HG02973 (cell line): ENCODE results near the gene CCR7.
A peak's percentile ranks its signal among the peaks of the same experiment; 100 is the strongest.

Source experiments
- ATAC-seq: cut with Tn5 transposase; IDR thresholded peaks from one replicate; pipeline ENCODE4 v1.9.1; 2021; ENCODE audit warnings: moderate library complexity; ENCODE audit not compliant: unreplicated experiment

Gene CCR7

DNA sequence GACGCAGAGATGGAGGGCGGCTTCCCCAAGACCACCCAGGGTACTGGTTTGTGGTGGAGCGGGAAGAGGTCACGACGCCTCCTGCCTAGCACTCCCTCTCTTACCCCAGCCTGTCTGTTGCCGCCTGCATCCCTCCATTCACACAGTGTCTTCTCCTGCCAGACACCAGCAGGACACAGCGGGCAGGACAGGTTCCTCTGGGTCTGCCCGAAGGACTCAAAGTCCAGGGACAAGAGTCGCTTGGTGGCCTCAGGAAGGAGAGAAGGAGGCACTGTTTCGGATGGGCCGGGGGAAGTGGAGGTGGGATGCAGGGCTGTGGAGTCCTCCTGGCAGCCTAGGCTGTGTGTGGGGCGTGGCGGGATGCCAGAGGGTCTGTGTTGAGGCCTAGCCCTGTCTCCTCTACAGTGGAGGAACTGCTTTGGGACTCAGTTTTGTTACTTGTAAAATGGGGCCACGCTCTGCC, 44.2 kb downstream of the CCR7 start:
- ATAC-seq = no peak

DNA sequence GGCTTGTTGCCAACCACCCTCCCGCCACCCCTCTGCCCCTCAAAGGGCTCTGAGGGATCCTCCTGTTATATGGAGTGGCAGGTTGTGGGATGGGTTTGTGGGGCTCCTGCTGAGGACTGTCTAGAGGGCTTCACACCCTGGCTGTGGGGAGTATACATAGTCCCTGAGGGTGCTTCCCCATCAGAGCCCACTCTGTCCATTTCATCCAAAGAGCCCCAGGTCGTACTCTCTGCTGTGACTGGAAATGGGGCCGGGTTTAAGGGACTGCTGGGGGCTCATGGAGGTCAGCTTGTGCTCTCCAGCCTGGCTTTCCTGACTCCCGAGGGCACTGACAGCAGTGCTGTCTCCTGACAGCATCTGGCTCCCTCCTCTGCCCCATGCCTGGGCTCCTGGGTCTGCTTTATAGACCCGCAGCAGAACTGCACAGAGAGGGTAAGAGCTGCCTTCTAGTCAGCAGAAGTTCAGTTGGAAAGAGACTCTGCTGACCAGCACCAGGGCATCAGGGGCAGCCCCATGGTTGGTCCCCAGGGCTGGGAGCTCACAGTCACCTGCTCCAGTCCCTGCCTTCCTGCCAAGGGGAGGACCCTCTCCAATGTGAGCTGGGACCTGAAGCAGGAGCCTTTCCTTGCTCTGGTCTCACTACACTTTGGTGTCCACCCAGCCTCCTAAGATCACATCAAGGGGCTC, 46.0 kb downstream of the CCR7 start:
- ATAC-seq = no peak

DNA sequence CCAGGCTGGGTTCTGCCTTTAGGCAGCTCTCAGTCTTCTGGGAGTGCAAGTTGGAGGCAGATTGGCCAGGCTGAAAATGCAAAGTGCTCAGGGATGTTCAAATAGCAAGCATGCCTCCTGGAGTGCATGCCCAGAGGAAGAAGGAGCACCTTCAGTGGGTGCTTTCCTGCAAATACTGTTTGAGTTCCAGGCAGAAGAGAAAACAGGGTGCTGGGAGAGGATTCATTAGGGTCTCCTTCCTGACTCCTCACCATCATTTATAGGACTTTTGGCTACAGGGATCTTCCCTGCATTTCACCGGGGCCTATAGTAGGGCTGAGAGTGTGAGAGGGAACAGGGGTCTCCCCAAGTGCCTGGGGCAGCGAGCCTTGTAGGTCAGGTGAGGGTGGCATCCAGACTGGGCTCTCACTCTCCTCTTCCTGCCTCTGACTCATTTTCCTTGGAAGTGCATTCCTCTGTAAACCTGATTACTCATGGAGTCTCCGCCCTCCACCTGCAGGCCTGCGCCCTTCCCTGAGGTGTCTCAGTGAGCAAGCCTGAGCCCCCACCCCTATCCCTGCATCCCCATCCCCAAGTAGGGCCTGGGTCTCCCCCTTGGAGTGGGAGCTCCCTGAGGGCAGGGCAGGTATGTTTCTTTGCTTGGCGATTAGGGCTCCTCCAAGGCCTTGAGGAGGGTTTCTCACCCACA, 46.7 kb downstream of the CCR7 start:
- no peak for ATAC-seq

DNA sequence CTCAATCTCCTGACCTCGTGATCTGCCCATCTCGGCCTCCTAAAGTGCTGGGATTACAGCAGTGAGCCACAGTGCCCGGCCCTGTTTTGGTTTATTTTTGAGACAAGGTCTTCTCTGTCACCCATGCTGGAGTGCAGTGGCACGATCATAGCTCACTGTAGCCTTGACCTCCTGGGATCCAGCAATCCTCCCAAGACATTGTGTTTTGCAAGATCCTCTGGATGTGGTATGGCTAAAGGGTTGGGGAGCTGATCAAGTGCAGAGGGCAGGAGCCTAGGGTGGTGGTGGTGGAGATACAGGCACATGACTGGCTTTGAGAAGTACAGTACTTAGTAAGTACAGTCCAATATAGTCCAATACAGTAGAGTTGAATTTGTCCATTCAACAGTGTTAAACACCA, 47.3 kb downstream of the CCR7 start:
- no peak for ATAC-seq

DNA sequence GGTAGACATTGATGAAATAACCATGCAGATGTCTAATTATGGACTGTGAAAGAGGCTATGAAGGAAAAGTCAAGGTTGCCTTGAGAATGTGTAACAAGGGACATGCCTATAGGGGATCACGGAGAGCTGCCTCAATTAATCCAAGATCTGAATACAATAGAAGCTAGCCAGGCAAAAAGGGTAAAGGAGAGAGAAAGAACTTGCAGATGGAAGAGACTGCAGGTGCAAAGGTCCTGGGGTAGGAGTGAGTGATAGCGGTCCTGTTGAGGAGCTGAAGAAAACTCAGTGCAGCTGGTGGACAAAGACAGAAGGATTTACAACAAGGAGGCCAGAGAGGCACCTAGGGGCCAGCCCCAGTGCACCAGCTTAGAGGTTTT, 48.0 kb downstream of the CCR7 start:
- ATAC-seq = no peak

DNA sequence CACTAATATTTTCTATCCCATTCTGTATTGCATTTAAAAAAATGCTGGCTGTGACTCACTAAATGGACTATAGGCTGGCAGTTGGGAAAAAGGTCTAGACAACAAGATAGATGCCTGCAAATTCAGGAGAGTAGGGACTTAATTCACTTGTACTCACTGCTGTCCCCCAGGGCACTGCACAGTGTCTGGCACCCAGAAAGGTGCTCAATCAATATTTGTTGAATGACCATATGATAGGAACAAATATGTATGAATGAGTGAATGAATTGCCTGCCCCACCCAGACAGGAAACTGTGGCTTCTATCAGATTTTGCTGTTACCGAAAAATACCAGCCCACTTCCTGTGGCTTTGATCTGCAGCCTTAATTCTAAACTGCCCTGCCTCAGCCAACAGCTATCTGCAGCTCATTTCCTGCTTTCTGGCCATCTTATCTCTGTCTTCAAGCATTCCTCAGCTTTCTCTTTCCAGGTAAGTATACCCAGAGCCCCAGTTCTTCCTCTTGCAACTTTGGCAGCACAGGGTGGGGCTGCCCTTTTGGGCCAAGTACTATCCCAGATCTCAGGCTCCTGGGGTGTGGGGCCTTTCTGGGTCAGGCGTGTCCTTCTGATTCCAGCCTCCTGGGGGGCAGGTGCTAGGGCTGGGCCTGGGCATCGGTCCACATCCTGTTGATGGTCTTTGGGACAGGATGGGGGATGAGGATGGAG, 48.5 kb downstream of the CCR7 start:
- ATAC-seq = peak; percentile 65

DNA sequence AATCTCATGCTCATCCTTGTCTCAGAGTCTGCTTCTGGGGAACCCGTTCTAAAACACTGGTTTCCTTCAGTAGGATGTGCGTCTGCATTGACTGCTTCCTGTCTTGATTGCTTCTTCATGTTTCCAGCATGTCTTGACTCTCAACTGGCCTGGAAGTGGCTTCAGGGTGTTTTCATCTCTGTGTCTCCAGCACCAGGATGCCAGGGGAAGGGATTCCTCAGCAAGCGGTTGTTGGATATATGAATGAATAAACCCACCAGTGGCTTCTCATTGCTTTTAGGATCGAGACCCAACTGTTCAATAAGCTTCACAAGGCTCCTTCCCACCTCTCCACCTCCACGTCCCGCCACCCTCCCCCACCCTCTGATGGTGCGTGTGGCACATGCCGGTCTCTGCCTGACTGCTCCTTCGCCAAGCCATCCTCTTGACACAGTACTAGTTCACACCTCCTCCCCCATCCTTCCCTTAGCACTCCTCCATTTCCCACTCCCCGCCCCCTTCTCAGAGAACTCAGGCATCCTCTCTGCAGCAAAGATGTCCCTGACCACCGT, 49.7 kb downstream of the CCR7 start:
- ATAC-seq = no peak

DNA sequence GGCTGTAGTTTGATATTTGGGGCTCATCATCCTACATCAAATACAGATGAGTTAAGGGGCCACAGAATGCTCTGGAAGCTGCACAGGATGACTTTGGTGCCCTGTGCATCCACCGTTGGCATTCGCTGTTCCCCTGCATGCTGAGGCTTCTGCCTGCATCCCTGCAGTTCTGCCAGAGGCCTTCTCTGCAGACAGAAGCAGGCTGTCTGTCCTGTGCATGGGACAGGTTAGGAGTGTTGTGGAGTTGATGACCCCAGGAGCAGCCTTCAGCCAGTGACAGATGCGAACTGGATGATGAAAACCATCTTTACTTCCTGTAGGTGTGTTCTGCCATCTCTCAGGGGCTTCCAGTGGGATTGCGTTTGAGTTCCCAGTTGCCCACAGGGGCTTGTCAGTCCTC, 50.3 kb downstream of the CCR7 start:
- ATAC-seq = no peak

DNA sequence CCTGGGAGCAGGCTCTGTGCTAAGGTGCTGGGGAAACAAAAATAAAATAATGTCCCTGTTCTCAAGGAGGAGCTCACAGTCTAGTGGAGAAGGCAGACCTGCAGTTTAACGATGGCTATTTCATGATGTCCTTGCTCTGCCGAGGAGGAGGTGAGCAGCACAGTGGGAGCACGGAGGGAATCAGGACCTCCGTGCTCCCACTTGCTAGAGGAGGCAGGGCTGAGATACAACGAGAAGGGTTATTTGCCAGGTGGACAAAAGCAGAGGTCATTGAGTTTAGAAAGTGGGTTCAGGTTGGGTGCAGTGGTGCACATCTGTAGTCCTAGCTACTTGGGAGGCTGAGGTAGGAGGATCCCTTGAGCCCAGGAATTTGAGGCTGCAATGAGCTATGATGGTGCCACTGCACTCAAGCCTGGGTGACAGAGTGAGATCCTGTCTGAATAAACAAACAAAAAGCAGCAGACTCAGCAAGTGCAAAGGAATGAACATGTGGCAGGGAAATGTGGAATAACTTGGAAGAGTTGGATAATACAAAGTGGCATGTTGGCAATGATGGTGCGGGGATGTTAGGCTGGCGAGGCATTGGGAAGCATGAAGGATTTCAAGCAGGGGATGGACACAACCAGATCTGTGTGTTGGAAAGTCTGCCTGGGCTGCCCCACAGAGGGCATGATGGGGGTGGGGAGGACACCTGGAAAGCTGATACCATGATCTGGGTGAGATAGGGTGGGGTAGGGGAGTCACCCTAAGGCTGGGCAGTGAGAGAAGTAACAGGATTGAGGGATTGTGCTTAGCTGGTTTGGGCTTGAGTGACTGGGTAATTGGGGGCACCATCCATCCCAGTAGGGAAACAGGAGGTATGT, 51.0 kb downstream of the CCR7 start:
- no peak for ATAC-seq

DNA sequence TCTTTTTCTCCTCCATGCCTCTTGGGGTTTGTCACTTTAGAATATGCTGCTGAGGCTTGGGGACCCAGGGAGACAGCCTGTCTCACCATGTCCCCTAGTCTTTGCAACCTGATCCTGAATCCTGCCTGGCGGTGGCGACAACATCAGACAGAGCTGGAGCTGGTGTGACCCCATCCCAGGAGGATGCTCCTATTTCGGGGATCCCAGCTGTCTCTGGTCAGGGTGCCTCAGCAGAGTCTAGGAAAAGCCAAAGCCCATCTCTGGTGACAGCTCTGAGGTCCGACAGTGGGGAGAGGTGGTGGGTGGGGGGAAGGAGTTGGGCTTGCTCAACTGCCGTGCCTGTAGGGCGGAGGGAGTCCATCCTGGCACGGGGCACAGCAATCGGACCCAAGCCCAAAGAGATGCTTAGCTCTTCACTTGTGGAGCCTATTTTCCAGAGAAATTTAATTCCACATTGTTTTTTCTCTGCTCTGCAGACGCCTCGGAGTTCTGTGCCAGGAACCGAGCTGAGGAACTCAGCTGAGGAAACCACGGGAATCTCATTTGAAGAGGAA, 53.5 kb downstream of the CCR7 start:
- no peak for ATAC-seq

DNA sequence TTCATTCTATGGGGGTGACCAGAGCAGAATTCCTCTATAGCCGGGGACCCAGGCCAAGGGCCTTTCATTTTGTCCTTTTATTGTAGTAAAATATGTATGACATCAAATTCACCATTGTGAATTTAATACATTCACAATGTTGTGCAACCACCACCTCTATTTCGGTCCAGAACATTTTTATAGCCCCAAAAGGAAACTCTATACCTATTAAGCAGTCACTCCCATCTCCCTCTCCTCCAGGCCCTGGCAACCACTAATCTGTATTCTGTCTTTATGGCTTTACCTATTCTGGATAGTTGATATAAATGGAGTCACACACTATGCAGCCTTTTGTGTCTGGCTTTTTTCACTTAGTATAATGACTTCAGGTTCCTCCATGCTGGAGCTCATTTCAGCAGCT, 54.1 kb downstream of the CCR7 start:
- no peak for ATAC-seq

DNA sequence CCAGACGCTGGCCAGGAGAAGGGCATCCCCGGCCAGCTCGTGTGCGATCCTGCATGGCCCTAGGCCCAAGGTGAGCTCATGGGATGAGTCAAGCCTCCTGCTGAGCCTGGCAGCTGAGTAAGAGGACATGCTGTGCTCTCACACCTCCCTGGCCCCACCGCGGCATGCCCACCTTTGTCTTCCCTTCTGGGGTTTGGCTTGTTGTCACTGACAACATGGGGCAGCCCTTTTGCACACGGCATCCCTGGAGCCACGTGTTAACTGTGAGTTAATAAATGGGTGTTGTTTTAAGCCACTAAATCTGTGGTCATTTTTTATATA, 55.0 kb downstream of the CCR7 start:
- ATAC-seq = no peak

DNA sequence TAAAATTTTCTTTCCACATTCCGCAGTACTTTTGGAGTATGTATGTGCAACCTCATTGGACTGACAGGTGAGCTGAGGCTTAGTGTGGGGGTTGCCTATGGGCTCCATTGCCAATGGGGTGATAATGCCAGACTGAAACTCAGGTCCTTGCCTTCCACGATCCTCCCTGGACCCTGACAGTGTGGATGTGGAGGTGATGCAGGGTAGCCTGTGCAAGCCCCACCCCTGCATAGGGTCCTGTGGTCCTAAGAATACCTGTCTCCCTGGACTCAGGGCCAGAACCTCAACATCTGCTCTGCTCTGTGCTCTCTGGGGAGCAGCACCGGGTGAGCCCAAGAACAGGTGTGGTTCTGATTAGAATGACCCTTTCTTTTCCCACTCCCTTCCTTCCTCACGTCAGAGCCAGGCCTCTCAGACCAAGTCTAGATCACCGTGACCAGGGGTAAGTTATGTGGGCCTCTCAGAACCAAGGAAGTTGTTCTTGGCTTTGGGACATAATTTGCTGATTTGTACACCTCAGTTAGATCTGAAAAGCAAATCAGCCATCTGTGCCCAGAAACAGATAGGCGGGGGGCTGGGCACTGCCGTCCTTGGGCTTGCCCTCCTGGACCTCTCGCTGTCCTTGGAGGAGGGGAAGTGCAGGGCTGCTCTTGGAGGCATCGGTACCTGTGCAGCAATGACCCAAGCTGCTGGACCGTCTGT, 55.5 kb downstream of the CCR7 start:
- no peak for ATAC-seq

DNA sequence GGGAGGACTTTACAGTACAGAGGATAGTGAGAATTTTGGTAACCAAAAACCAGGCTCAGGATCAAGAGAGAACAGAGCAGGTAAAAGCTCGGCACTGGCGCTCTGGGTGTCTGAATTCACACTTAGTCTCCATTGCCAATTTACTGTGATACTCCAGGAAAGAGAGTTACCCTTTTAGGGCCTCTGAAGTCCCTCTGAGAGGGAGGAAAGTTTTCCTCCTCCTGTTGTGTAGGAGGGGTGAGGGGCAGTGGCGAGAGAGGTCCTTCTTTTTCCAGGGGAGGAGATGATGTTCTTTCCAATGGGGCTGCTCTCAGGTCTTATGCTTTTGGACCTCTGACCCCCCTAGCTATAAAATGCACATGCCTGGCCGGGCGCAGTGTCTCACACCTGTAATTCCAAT, 58.5 kb downstream of the CCR7 start:
- ATAC-seq = no peak
